ENCODE data around the gene KCNT2. TPM values are rescaled to one million over a fixed set of nuclear protein-coding genes. Genes with fewer than 3 reads are reported as not detected.

KCNT2 gene
- total and polyA plus RNA-seq, 2 of the 8 experiments (the other 6 are each of a cell fraction or from before 2014, with no cell fraction given) = 2.3 to 10.2 TPM

- Histone ChIP-seq H3K56ac (replicated peaks; ENCODE audit: insufficient read length, low read depth, low read length) (no peak overlapping the region), H4K91ac (replicated peaks; ENCODE audit: insufficient read length, low read length) (no peak overlapping the region), H2AFZ (ENCODE audit: low read length) (no peak overlapping the region), H4K5ac (ENCODE audit: insufficient read length, low read depth, low read length) (no peak overlapping the region), H3K36me3 (ENCODE audit: control insufficient read depth in 2 of 4, insufficient read depth in 4 of 4, low read length in 3 of 4) (no peaks in the 10 kb centered on the region), H2BK120ac (replicated peaks; ENCODE audit: low read depth, low read length) (no peak overlapping the region), H3K23me2 (ENCODE audit: low read depth, low read length) (no peaks in the 10 kb centered on the region), H3K27ac (ENCODE audit: low read depth, low read length) (no peak overlapping the region), H3K79me2 (ENCODE audit: control insufficient read depth in 1 of 2, insufficient read depth in 2 of 2, low read length in 2 of 2) (no peaks in the 10 kb centered on the region), H2BK5ac (ENCODE audit: low read depth, low read length) (no peak overlapping the region), H3K18ac (ENCODE audit: extremely low read depth, low read length) (no peak overlapping the region), H3K4ac (replicated peaks; ENCODE audit: insufficient read length, low read depth, low read length) (no peak overlapping the region), H3K4me2 (ENCODE audit: insufficient read depth in 1 of 2, low read depth in 2 of 2, low read length in 2 of 2) (no peak overlapping the region), H2AK5ac (ENCODE audit: low read depth, low read length) (no peak overlapping the region), H3K27me3 (replicated peaks in 1 of 4; ENCODE audit: control insufficient read depth in 3 of 4, extremely low read depth in 1 of 4, insufficient read depth in 3 of 4, low read length in 3 of 4) (no peaks in the 10 kb centered on the region), H3K9ac (replicated peaks in 1 of 4; ENCODE audit: extremely low read depth in 1 of 4, low read depth in 3 of 4, low read length in 3 of 4) (no peak overlapping the region), H3K4me3 (ENCODE audit: extremely low read depth in 1 of 4, insufficient read depth in 2 of 4, low read depth in 3 of 4, low read length in 4 of 4) (no peak overlapping the region), H3K23ac (ENCODE audit: insufficient read length) (no peak overlapping the region), H4K8ac (ENCODE audit: extremely low read depth, insufficient read depth, low read length) (no peak overlapping the region), H3K9me3 (ENCODE audit: insufficient read depth in 2 of 2, low read depth in 1 of 2, low read length in 1 of 2) (no peaks in the 10 kb centered on the region), H2BK15ac (ENCODE audit: low read length) (no peak overlapping the region), H3K79me1 (ENCODE audit: low read depth, low read length) (no peaks in the 10 kb centered on the region), H3K4me1 (replicated peaks in 1 of 4; ENCODE audit: control insufficient read depth in 3 of 4, insufficient read depth in 4 of 4, low read length in 3 of 4) (no peaks in the 10 kb centered on the region), H2BK20ac (ENCODE audit: low read length) (no peak overlapping the region), H2BK12ac (ENCODE audit: low read depth, low read length) (no peak overlapping the region), H4K20me1 (replicated peaks in 1 of 2; ENCODE audit: control insufficient read depth in 1 of 2, insufficient read depth in 2 of 2, low read length in 2 of 2) (no peaks in the 10 kb centered on the region), H3K14ac (ENCODE audit: insufficient read length) (no peak overlapping the region)
- ChIA-PET CTCF (ENCODE audit: partially characterized antibody) (interaction anchor here (0.6 to 1.6 kb wide), 2 partner anchors 36 to 267 kb away, joined by 3 to 5 read pairs; no protein-coding TSS in a partner anchor), POLR2A (ENCODE audit: partially characterized antibody) (no interaction called here)
- DNase-seq (ENCODE audit: low read depth in 1 of 2, low spot score in 2 of 2) (no peak), FAIRE-seq (no peak)
- 91% methylated on average over 2 of the region's 8 CpGs; no CpG with 5 or more reads in 1 of the 2 experiments for WGBS, 2 experiments (ENCODE audit: extremely low coverage in 1 of 2, insufficient coverage in 1 of 2, insufficient read length in 1 of 2, insufficient replicate concordance in 2 of 2, low coverage in 1 of 2, low lambda C conversion rate in 2 of 2, missing lambda C conversion rate in 1 of 2)
- TF ChIP-seq KDM4A (IDR thresholded peaks at IDR 0.05; ENCODE audit: low read depth, low read length, severe bottlenecking) = no peak
- no peak for TF ChIP-seq TAF1 (IDR thresholded peaks at IDR 0.05; ENCODE audit: low read depth, low read length)
- TF ChIP-seq, protein P1, sequence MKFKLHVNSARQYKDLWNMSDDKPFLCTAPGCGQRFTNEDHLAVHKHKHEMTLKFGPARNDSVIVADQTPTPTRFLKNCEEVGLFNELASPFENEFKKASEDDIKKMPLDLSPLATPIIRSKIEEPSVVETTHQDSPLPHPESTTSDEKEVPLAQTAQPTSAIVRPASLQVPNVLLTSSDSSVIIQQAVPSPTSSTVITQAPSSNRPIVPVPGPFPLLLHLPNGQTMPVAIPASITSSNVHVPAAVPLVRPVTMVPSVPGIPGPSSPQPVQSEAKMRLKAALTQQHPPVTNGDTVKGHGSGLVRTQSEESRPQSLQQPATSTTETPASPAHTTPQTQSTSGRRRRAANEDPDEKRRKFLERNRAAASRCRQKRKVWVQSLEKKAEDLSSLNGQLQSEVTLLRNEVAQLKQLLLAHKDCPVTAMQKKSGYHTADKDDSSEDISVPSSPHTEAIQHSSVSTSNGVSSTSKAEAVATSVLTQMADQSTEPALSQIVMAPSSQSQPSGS (IDR thresholded peaks at IDR 0.05; ENCODE audit: low read length) = no peak
- TF ChIP-seq TEAD4 (IDR thresholded peaks at IDR 0.05; ENCODE audit: low read depth, low read length) = no peak
- TF ChIP-seq KDM1A (IDR thresholded peaks at IDR 0.05; ENCODE audit: borderline replicate concordance, low read length) = no peak
- no peak for TF ChIP-seq MAX (IDR thresholded peaks at IDR 0.05)
- no peak for TF ChIP-seq SRF (IDR thresholded peaks at IDR 0.05; ENCODE audit: low read depth, low read length)
- no peak for TF ChIP-seq SP1 (IDR thresholded peaks at IDR 0.05; ENCODE audit: low read depth, low read length)
- TF ChIP-seq, protein P2, sequence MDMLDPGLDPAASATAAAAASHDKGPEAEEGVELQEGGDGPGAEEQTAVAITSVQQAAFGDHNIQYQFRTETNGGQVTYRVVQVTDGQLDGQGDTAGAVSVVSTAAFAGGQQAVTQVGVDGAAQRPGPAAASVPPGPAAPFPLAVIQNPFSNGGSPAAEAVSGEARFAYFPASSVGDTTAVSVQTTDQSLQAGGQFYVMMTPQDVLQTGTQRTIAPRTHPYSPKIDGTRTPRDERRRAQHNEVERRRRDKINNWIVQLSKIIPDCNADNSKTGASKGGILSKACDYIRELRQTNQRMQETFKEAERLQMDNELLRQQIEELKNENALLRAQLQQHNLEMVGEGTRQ (IDR thresholded peaks at IDR 0.05; ENCODE audit: low read length) = no peak
- no peak for TF ChIP-seq YY1 (IDR thresholded peaks at IDR 0.05; ENCODE audit: low read depth, low read length)
- TF ChIP-seq CTBP2 (IDR thresholded peaks at IDR 0.05; ENCODE audit: borderline replicate concordance, insufficient read depth, insufficient read length, low read length) = no peak
- TF ChIP-seq SUZ12 (IDR thresholded peaks at IDR 0.05; ENCODE audit: low read length) = no peak
These were observed 424.3 kb downstream of the KCNT2 start for GRCh38 chr1:196183941-196184340.

Measured in H1 (cell line).